ENCODE measurements around the gene IRS2.

The IRS2 gene

DNA sequence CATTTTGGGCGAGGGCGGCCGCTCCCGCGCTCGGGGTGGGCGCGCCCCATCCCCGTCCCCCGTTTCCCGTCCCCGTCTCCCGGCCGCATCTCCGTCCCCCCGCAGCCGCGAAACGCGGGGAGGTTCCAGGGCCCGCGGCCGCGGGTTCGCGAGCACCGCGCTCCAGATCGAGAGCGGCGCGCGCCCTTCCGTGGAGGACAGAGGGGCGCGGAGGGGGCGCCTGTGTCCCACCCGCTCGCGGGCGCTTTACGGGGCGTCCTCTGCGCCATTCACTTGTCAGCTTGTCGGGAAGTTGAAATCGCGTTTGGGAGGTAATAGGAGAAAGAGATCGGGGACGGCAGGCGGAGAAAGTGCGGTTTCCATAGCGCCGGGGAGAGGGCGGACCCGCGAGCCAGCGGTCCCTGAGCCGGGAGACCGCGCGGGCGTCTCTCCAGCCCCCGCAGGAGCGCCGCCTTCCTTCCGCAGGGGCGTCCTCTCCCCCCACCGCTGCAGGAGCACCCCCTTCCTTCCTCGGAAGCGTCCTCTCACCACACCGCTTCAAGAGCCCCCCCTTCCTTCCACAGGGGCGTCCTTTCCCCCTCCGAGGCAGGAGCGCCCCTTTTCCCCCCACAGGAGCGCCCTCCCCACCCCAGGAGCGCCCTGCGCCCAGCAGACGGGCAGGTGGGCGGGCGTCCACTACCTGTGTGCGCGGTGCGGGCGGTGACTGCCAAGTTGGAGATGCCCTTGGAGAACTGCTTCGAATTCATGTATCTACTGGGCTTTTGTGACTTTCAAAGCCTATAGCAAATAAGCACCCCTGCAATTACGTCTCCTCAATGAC is 962 bp upstream of the IRS2 start:
- H4K20me1 ChIP-seq (ENCODE audit: insufficient read depth, low read length, poor library complexity, severe bottlenecking) = no peaks in the 10 kb centered on the region
- H2AFZ ChIP-seq (ENCODE audit: low read length) = peak overlapping the region; percentile 91
- H3K4me3 ChIP-seq (ENCODE audit: low read length, poor library complexity, severe bottlenecking) = peak overlapping the region; percentile 80
- peaks cover 15% of the 10 kb centered on the region for H3K4me1 ChIP-seq (ENCODE audit: insufficient read depth, low read length, poor library complexity, severe bottlenecking)
- no peaks in the 10 kb centered on the region for H3K79me2 ChIP-seq (ENCODE audit: insufficient read depth, low read length)
- no peaks in the 10 kb centered on the region for H3F3A ChIP-seq (ENCODE audit: low read depth)
- no peaks in the 10 kb centered on the region for H3K9me2 ChIP-seq (replicated peaks; ENCODE audit: low read depth, low read length)
- H3K4me2 ChIP-seq (ENCODE audit: low read depth, low read length, poor library complexity, severe bottlenecking) = peak overlapping the region; percentile 85
- no peaks in the 10 kb centered on the region for H3K36me3 ChIP-seq (ENCODE audit: insufficient read depth, low read length)
- peak overlapping the region; percentile 86 for H3K9ac ChIP-seq (ENCODE audit: low read depth, low read length, poor library complexity, severe bottlenecking)
- TF ChIP-seq, protein P1, sequence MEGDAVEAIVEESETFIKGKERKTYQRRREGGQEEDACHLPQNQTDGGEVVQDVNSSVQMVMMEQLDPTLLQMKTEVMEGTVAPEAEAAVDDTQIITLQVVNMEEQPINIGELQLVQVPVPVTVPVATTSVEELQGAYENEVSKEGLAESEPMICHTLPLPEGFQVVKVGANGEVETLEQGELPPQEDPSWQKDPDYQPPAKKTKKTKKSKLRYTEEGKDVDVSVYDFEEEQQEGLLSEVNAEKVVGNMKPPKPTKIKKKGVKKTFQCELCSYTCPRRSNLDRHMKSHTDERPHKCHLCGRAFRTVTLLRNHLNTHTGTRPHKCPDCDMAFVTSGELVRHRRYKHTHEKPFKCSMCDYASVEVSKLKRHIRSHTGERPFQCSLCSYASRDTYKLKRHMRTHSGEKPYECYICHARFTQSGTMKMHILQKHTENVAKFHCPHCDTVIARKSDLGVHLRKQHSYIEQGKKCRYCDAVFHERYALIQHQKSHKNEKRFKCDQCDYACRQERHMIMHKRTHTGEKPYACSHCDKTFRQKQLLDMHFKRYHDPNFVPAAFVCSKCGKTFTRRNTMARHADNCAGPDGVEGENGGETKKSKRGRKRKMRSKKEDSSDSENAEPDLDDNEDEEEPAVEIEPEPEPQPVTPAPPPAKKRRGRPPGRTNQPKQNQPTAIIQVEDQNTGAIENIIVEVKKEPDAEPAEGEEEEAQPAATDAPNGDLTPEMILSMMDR (conservative IDR thresholded peaks at IDR 0.05; ENCODE audit: low read length) = no peak
- TF ChIP-seq EZH2phosphoT487 (IDR thresholded peaks at IDR 0.05; ENCODE audit: borderline replicate concordance) = no peak
- H3K27me3 ChIP-seq (ENCODE audit: insufficient read depth, low read length, poor library complexity, severe bottlenecking) = no peaks in the 10 kb centered on the region
- no peaks in the 10 kb centered on the region for H3K9me3 ChIP-seq (ENCODE audit: insufficient read depth, low read depth, low read length)

DNA sequence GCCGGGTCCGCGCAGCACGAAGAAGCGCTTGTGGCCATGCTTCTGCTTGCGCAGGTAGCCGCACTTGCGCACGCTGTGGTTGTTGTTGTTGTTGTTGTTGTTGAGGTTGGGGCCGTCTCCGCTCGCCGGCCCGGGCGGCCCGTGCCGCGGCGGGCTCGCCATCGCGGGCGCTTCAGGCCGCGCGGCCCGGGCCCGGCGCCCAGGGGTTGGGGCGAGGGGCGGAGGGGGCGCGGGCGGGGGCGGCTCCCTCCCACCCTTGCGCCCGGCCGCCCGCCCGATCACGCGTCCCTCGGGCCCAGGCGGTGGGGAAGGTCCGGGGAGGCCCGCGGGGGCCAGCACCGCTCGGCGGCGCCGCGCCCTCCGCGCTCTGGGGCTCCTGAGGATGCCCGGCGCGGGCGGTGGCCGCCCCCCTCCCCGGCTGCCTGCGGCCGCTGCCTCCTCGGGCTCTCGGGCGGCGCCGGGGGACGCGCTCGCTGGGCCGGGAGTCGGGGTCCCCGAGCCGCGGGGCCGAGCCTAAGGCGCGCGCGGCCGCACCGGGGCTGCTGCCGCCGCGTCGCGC is 412 bp downstream of the IRS2 start:
- no peaks in the 10 kb centered on the region for H3K9me3 ChIP-seq (ENCODE audit: insufficient read depth, low read depth, low read length)
- H3K4me2 ChIP-seq (ENCODE audit: low read depth, low read length, poor library complexity, severe bottlenecking) = peak overlapping the region; percentile 66
- no peaks in the 10 kb centered on the region for H3K9me2 ChIP-seq (replicated peaks; ENCODE audit: low read depth, low read length)
- peak overlapping the region; percentile 71 for H3K4me3 ChIP-seq (ENCODE audit: low read length, poor library complexity, severe bottlenecking)
- H4K20me1 ChIP-seq (ENCODE audit: insufficient read depth, low read length, poor library complexity, severe bottlenecking) = no peaks in the 10 kb centered on the region
- H2AFZ ChIP-seq (ENCODE audit: low read length) = no peak overlapping the region; the same call in 1 of the 2 replicates
- H3K4me1 ChIP-seq (ENCODE audit: insufficient read depth, low read length, poor library complexity, severe bottlenecking) = peaks cover 15% of the 10 kb centered on the region
- no peaks in the 10 kb centered on the region for H3K36me3 ChIP-seq (ENCODE audit: insufficient read depth, low read length)
- no peak overlapping the region for H3K9ac ChIP-seq (ENCODE audit: low read depth, low read length, poor library complexity, severe bottlenecking)
- no peaks in the 10 kb centered on the region for H3K79me2 ChIP-seq (ENCODE audit: insufficient read depth, low read length)
- TF ChIP-seq, protein P1 (conservative IDR thresholded peaks at IDR 0.05; ENCODE audit: low read length) = no peak
- no peak for TF ChIP-seq EZH2phosphoT487 (IDR thresholded peaks at IDR 0.05; ENCODE audit: borderline replicate concordance)
- no peaks in the 10 kb centered on the region for H3K27me3 ChIP-seq (ENCODE audit: insufficient read depth, low read length, poor library complexity, severe bottlenecking)
- no peaks in the 10 kb centered on the region for H3F3A ChIP-seq (ENCODE audit: low read depth)

DNA sequence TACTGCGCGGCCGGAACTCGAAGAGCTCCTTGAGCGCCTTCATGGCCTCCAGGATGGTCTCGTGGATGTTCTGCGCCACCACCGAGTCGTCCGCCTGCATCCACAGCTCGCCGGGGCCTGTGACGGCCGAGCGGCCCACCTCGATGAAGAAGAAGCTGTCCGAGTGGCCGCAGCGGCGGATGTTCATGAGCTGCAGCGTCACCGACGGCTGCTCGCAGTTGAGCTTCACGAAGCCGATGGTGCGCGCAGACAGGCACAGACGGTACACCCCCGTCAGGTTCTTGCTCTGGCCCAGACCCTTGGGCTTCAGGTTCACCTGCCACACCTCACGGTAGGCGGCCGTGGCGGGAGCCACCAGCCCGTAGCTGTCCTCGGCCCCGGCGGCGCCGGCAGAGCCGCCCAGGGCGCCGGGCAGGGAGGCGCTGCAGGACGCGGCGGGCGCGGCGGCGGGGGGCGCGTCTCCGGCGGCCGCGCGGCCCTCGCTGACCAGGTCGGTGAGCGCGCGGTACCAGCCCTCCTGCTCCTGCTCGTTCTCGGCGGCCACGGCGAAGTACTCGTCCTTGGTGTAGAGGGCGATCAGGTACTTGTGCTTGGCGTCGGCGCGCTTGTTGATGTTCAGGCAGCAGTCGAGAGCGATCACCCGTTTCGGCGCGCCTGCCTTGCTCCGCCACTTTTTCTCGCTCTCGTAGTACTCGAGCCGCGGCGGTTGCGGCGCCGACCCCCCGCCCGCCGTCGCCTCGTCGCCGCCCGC is 1.1 kb downstream of the IRS2 start:
- H3K9me2 ChIP-seq (replicated peaks; ENCODE audit: low read depth, low read length) = no peaks in the 10 kb centered on the region
- no peak overlapping the region for H3K9ac ChIP-seq (ENCODE audit: low read depth, low read length, poor library complexity, severe bottlenecking)
- 0 out of 2 replicates have a peak, but pooled peaks cover under 1% of the 10 kb centered on the region for H3F3A ChIP-seq (ENCODE audit: low read depth)
- no peaks in the 10 kb centered on the region for H3K79me2 ChIP-seq (ENCODE audit: insufficient read depth, low read length)
- H3K4me3 ChIP-seq (ENCODE audit: low read length, poor library complexity, severe bottlenecking) = peak overlapping the region; percentile 71
- H3K4me2 ChIP-seq (ENCODE audit: low read depth, low read length, poor library complexity, severe bottlenecking) = peak overlapping the region; percentile 66
- H3K27me3 ChIP-seq (ENCODE audit: insufficient read depth, low read length, poor library complexity, severe bottlenecking) = no peaks in the 10 kb centered on the region
- peaks cover 22% of the 10 kb centered on the region for H3K4me1 ChIP-seq (ENCODE audit: insufficient read depth, low read length, poor library complexity, severe bottlenecking)
- no peaks in the 10 kb centered on the region for H3K36me3 ChIP-seq (ENCODE audit: insufficient read depth, low read length)
- no peaks in the 10 kb centered on the region for H4K20me1 ChIP-seq (ENCODE audit: insufficient read depth, low read length, poor library complexity, severe bottlenecking)
- TF ChIP-seq, protein P1 (conservative IDR thresholded peaks at IDR 0.05; ENCODE audit: low read length) = no peak
- TF ChIP-seq EZH2phosphoT487 (IDR thresholded peaks at IDR 0.05; ENCODE audit: borderline replicate concordance) = no peak
- no peaks in the 10 kb centered on the region for H3K9me3 ChIP-seq (ENCODE audit: insufficient read depth, low read depth, low read length)
- H2AFZ ChIP-seq (ENCODE audit: low read length) = no peak overlapping the region; the same call in 1 of the 2 replicates
